ENCODE measurements around the gene CSH2.

DNA sequence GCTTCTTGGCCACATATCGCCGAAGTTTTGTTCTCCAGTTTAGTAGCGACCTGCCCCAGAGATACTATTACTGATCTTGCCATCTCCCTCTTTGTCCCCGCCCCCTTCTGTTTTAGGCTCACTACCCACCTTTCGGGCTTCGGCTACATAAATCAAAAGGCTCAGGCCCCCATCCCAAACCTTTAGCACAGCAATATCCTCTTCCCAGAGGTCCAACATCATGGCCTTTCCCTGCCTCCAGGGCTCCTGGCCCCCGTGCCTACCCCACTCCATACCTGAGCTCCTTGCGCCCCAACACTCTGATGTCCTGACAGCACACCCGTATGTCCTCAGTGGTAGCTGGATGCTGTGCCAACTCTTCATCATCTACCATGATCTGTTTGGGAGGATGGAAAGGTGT is 49.1 kb downstream of the CSH2 start:
- TF ChIP-seq, protein P1, sequence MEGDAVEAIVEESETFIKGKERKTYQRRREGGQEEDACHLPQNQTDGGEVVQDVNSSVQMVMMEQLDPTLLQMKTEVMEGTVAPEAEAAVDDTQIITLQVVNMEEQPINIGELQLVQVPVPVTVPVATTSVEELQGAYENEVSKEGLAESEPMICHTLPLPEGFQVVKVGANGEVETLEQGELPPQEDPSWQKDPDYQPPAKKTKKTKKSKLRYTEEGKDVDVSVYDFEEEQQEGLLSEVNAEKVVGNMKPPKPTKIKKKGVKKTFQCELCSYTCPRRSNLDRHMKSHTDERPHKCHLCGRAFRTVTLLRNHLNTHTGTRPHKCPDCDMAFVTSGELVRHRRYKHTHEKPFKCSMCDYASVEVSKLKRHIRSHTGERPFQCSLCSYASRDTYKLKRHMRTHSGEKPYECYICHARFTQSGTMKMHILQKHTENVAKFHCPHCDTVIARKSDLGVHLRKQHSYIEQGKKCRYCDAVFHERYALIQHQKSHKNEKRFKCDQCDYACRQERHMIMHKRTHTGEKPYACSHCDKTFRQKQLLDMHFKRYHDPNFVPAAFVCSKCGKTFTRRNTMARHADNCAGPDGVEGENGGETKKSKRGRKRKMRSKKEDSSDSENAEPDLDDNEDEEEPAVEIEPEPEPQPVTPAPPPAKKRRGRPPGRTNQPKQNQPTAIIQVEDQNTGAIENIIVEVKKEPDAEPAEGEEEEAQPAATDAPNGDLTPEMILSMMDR (IDR thresholded peaks at IDR 0.05; ENCODE audit: low read depth, low read length), result no peak
- TF ChIP-seq POLR2A (IDR thresholded peaks at IDR 0.05; ENCODE audit: extremely low read depth, insufficient read length), result no peak

Data from NB4 (cell line).